Mesendoderm (in vitro differentiated cells): Measurements from ENCODE around the gene ANKLE1.
"Not testable (repeated sequence)": the region's sequence is repeated elsewhere in the genome, so short reads cannot be mapped to it uniquely, and the experiment has no call there.

Source experiments
- DNase-seq: peaks from one replicate; pipeline ENCODE4 v3.0.0; 2013
- H2AK5ac ChIP-seq: 2 replicates; pipeline ENCODE4 v1.6.1; 2013; ENCODE audit warnings: low read length, inconsistent platforms
- H2BK120ac ChIP-seq: 2 replicates; pipeline ENCODE4 v1.6.1; 2013; ENCODE audit warnings: low read depth, mild to moderate bottlenecking, low read length, moderate library complexity, mixed read lengths
- H2BK15ac ChIP-seq: replicated peaks from 2 replicates; pipeline ENCODE4 v1.6.1; 2013; ENCODE audit warnings: low read depth, mild to moderate bottlenecking, moderate library complexity
- H2BK5ac ChIP-seq: 2 replicates; pipeline ENCODE4 v1.6.1; 2013; ENCODE audit warnings: low read length, inconsistent platforms
- H3K18ac ChIP-seq: 2 replicates; pipeline ENCODE4 v1.6.1; 2013; ENCODE audit warnings: mild to moderate bottlenecking, low read length, mixed read lengths
- H3K23ac ChIP-seq: one replicate; pipeline ENCODE4 v1.6.1; 2013; ENCODE audit warnings: low read length
- H3K27ac ChIP-seq: 2 replicates; pipeline ENCODE4 v1.5.1; 2013; ENCODE audit warnings: low read depth, mild to moderate bottlenecking, inconsistent platforms, low read length, moderate library complexity
- H3K27me3 ChIP-seq: 2 replicates; pipeline ENCODE4 v1.6.1; 2013; ENCODE audit warnings: low read length, control low read depth, mild to moderate bottlenecking, inconsistent platforms; ENCODE audit not compliant: insufficient read depth, poor library complexity
- H3K36me3 ChIP-seq: 2 replicates; pipeline ENCODE4 v1.6.1; 2013; ENCODE audit warnings: low read length, inconsistent platforms; ENCODE audit not compliant: control insufficient read depth, insufficient read depth
- H3K4ac ChIP-seq: one replicate; pipeline ENCODE4 v1.6.1; 2013; ENCODE audit warnings: low read depth, mild to moderate bottlenecking, low read length, moderate library complexity
- H3K4me1 ChIP-seq: 2 replicates; pipeline ENCODE4 v1.6.1; 2013; ENCODE audit warnings: low read depth, low read length, inconsistent platforms; ENCODE audit not compliant: control insufficient read depth
- H3K4me2 ChIP-seq: 2 replicates; pipeline ENCODE4 v1.6.1; 2013; ENCODE audit warnings: low read length
- H3K4me3 ChIP-seq: 2 replicates; pipeline ENCODE4 v1.5.1; 2013; ENCODE audit warnings: mild to moderate bottlenecking, low read length
- H3K56ac ChIP-seq: one replicate; pipeline ENCODE4 v1.6.1; 2013; ENCODE audit warnings: low read length
- H3K79me1 ChIP-seq: 2 replicates; pipeline ENCODE4 v1.6.1; 2013; ENCODE audit warnings: low read length, inconsistent platforms
- H3K79me2 ChIP-seq: 2 replicates; pipeline ENCODE4 v1.6.1; 2013; ENCODE audit warnings: mild to moderate bottlenecking, low read length; ENCODE audit not compliant: control insufficient read depth, insufficient read depth
- H3K9ac ChIP-seq: 2 replicates; pipeline ENCODE4 v1.6.1; 2013; ENCODE audit warnings: low read length, inconsistent platforms
- H4K5ac ChIP-seq: one replicate; pipeline ENCODE4 v1.6.1; 2013; ENCODE audit warnings: low read length
- H4K8ac ChIP-seq: one replicate; pipeline ENCODE4 v1.6.1; 2013; ENCODE audit warnings: low read depth, mild to moderate bottlenecking, control low read depth, low read length, moderate library complexity
- WGBS: extraction: QIAGEN DNeasy Blood & Tissue Kit; methylation state at CpG from one replicate; pipeline ENCODE4 v1.1.7; 2013; ENCODE audit warnings: low lambda C conversion rate, missing lambda C conversion rate; ENCODE audit not compliant: insufficient coverage; ENCODE audit errors: extremely low coverage; 5-methylcytosine and 5-hydroxymethylcytosine counted together

Gene ANKLE1

DNA sequence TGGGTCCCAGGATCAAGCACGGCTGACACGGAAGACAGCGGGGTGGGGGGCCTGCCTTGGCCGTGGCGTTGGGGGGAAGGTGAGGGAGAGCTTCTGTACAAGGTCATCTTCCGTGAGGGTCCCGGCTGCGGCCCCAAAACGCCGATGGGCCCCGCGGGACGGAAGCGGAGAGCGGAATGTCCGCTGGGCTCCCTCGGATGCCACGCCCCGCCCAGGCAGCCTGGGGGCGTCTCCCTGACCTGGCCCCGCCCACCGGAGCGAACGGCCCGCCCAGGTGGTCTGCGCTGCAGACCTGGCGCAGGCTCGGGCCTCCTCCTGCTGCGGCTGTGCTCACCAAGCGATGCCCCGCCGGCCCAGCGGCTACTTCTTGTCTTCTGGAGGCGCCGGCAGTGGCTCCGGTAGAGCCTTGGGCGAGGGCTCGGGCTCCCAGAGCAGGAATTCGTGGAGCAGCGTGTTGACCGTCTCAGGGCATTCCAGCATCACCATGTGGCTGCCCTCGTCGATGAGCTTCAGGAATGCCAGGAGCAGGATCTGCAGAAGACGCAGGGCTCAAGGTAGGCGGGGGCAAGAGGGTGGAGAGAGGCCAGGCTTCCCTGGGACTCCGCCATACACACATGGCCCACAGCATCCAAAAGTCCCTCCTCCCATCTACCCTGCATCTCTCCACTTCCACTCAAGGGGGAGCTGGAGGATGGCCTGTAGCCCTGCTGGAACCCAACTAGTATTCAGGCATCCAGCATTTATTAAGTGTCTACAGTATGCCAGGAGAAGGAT lies 10.8 kb downstream of the ANKLE1 start:
- Histone ChIP-seq H2AK5ac (no peak overlapping the region), H3K4me1 (no peaks in the 10 kb centered on the region), H3K79me2 (peaks cover 1% of the 10 kb centered on the region), H3K18ac (peak overlapping the region; percentile 19), H3K27me3 (no peaks in the 10 kb centered on the region), H3K36me3 (no peaks in the 10 kb centered on the region), H4K8ac (no peak overlapping the region), H3K27ac (peak overlapping the region; percentile 45), H3K79me1 (no peaks in the 10 kb centered on the region), H2BK120ac (no peak overlapping the region), H3K4ac (no peak overlapping the region), H2BK5ac (no peak overlapping the region), H3K23ac (peak overlapping the region; percentile 37), H2BK15ac (no peak overlapping the region), H3K4me3 (peak overlapping the region; percentile 50), H3K56ac (peak overlapping the region; percentile 94), H4K5ac (no peak overlapping the region), H3K4me2 (peak overlapping the region; percentile 79), H3K9ac (peak overlapping the region; percentile 82)
- DNase-seq = peak; percentile 98
- no CpG with 5 or more reads among the region's 46 CpGs for WGBS

DNA sequence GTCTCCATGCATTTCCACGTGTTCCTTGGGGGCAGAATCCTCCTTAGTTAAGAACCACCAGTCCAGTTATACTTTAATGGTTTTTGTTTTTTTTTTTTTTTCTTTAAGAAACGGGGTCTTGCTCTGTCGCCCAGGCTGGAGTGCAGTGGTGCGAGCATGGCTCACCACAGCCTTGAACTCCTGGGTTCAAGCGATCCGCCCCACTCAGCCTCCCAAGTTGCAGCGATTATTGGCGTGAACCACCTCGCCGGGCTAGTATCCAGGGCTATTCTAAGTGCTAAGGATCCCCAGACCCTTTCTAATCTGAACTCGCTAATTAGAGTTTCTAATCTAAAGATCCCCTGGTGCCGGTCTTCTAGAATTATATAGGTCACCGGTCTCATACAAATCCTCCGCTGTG lies 11.9 kb downstream of the ANKLE1 start:
- H3K4me1 ChIP-seq = no peaks in the 10 kb centered on the region

GRCh38 chr19:17294051-17294891 lies 12.6 kb downstream of the ANKLE1 start:
- Histone ChIP-seq H2BK15ac (no peak overlapping the region), H2AK5ac (no peak overlapping the region), H3K27ac (no peak overlapping the region), H2BK5ac (no peak overlapping the region), H3K79me2 (peaks cover 1% of the 10 kb centered on the region), H3K56ac (no peak overlapping the region), H3K4me2 (no peak overlapping the region), H3K4ac (no peak overlapping the region), H3K4me1 (no peaks in the 10 kb centered on the region), H4K8ac (no peak overlapping the region), H2BK120ac (no peak overlapping the region), H4K5ac (no peak overlapping the region), H3K23ac (no peak overlapping the region), H3K4me3 (no peak overlapping the region), H3K36me3 (peaks cover 2% of the 10 kb centered on the region), H3K79me1 (no peaks in the 10 kb centered on the region), H3K18ac (no peak overlapping the region), H3K9ac (no peak overlapping the region), H3K27me3 (no peaks in the 10 kb centered on the region)
- WGBS = no CpG with 5 or more reads among the region's 48 CpGs
- peak; percentile 77 for DNase-seq

More for the DNA sequence above, 11.9 kb downstream of the ANKLE1 start:
- Histone ChIP-seq H3K4ac (no peak overlapping the region), H2BK15ac (no peak overlapping the region), H3K79me1 (no peaks in the 10 kb centered on the region), H3K9ac (no peak overlapping the region), H3K79me2 (peaks cover 1% of the 10 kb centered on the region), H3K56ac (no peak overlapping the region), H3K23ac (no peak overlapping the region), H3K27ac (no peak overlapping the region), H3K4me2 (no peak overlapping the region), H2BK120ac (no peak overlapping the region), H4K8ac (no peak overlapping the region), H3K18ac (no peak overlapping the region), H3K36me3 (peaks cover 2% of the 10 kb centered on the region), H2AK5ac (no peak overlapping the region), H4K5ac (no peak overlapping the region), H3K27me3 (no peaks in the 10 kb centered on the region), H3K4me3 (no peak overlapping the region), H2BK5ac (no peak overlapping the region)
- WGBS = no CpG with 5 or more reads among the region's 14 CpGs
- DNase-seq = no peak

DNA sequence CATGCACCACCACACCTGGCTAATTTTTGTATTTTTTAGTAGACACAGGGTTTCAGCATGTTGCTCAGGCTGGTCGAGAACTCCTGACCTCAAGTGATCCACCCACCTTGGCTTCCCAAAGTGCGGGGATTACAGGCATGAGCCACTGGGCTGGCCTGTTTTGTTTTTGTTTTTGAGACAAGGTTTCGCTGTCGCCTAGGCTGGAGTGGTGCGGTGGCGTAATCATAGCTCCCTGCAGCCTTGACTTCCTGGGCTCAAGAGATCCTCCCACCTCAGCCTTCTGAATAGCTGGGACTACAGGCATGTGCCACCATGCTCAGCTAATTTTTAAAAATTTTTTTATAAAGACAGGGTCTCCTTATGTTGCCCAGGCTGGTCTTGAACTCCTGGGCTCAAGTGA lies 13.8 kb downstream of the ANKLE1 start:
- not testable (repeated sequence) for H2AK5ac ChIP-seq, H3K36me3 ChIP-seq, DNase-seq, H3K4me1 ChIP-seq, H4K8ac ChIP-seq, H3K23ac ChIP-seq, H2BK15ac ChIP-seq, H2BK120ac ChIP-seq, H3K27me3 ChIP-seq, H3K4me2 ChIP-seq, H3K27ac ChIP-seq, H3K9ac ChIP-seq, H3K79me1 ChIP-seq, H2BK5ac ChIP-seq, H3K18ac ChIP-seq, H3K56ac ChIP-seq, H3K4me3 ChIP-seq, H4K5ac ChIP-seq, H3K4ac ChIP-seq, H3K79me2 ChIP-seq
- no CpG with 5 or more reads among the region's 6 CpGs for WGBS

- no peak overlapping the region for H2BK15ac ChIP-seq
- WGBS = no CpG with 5 or more reads among the region's 4 CpGs
- no peak overlapping the region for H2BK120ac ChIP-seq
- H3K27me3 ChIP-seq = no peaks in the 10 kb centered on the region
- H3K4ac ChIP-seq = no peak overlapping the region
- no peaks in the 10 kb centered on the region for H3K4me1 ChIP-seq
- H3K4me3 ChIP-seq = no peak overlapping the region
- no peak overlapping the region for H3K4me2 ChIP-seq
- peak; percentile 74 for DNase-seq
- H3K18ac ChIP-seq = no peak overlapping the region
- peaks cover 2% of the 10 kb centered on the region for H3K36me3 ChIP-seq
- no peak overlapping the region for H3K56ac ChIP-seq
- H3K9ac ChIP-seq = no peak overlapping the region
- no peaks in the 10 kb centered on the region for H3K79me1 ChIP-seq
- no peak overlapping the region for H3K27ac ChIP-seq
- H2AK5ac ChIP-seq = no peak overlapping the region
- no peak overlapping the region for H2BK5ac ChIP-seq
- no peak overlapping the region for H4K8ac ChIP-seq
- no peak overlapping the region for H4K5ac ChIP-seq
- no peak overlapping the region for H3K23ac ChIP-seq
- peaks cover 1% of the 10 kb centered on the region for H3K79me2 ChIP-seq
These were observed 14.6 kb downstream of the ANKLE1 start for GRCh38 chr19:17296273-17296672.
